Activated T-cell treated with anti-CD3 and anti-CD28 coated beads, Interleukin-2, amount 50 U/mL, for 48 hours (primary cell): ENCODE measurements around the gene PRPSAP1.

Source experiments
- DNase-seq, 2 experiments: peaks; one replicate each; pipeline ENCODE4 v3.0.0-alpha.2; 2020

The PRPSAP1 gene

DNA sequence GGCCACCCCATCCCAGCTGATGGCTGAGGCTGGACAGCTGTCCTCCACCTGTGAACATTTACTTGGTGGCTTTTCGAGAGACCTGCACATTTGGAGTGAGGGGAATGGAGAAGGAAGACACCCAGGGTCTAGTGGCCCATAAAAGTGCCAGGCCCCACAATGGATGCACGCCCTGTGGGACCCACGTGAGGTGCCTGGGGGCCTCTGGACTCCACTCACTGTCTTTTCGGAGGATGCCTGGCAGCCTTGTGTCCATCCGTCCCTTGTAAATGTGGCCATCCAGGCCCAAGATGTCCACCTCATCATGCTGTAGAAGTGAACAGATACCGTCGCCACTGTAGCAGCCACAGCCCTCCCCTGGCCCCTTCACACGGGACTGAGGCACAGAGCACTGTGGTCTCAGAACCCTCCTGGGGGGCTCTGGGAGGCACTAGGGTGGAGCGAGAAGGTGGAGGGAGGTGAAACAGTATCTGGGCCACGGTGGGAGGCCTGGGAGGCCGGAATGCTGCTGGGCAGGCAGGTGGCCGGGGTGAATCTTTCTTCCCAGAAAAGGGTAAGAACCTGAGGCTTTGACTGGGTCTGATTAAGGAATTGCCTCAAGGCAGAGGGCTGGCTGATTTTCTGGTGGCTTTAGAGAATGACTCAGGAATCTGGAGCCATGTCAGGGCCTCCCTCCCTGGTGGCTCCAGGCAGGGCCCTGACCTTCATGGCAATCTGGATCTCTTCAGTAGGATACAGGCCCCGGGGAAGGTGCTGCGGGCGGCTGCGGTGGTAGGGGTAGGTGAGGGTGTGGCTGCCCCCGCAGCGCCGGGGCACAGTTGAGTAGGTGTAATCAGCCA is 77.0 kb downstream of the PRPSAP1 start:
- DNase-seq = peak in 1 of 2 experiments; percentile 21

DNA sequence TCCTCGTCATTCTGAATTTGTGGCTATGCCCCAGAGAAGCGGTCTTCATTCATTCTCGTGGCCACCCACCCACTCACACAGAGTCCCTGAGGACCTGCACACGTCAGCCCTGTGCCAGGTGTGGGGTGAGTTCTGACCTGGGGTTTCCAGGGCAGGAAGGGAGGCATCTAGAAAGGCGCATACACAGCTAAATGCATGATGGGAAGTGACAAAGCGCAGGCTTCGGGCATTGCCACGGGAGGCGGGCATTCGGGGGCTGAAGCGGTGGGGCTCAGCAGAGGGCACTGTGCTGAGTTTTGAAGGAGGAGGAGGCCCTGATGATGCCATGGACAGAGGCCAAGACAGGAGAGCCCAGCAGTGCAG is 77.7 kb downstream of the PRPSAP1 start:
- peak; percentile 26 to 27 for DNase-seq

DNA sequence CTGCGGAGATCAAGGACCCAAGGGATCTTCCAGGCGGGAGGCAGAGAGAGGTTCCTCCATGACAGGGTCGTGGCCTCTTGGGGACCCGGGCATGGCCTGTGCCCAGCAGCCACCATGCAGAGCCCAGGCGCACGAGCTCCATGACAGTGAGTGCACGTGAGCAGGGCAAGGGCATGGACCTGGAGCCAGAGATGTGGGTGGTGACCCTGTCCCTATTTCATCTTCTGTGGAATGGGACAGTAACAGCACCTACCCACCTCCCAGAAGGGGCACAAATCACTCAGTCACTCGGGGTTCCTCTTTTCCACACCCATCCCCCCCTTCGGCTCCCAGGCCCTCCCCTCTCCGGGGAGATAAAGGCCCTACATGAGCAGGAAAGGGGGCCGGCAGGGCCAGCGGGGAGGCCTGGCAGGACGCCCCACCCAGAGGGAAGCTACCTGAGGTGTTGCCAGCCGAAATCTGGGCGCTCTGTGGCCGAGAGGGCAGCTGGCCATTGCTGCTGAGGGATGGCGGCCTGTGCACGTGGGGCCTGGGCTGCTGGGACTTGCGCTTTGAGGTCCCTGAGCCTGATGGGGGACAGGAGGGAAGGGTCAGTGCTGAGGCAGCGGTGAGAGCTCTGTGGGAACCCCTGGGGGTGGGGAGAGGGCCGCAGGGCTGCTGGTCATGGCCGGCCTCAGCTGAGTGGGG is 78.2 kb downstream of the PRPSAP1 start:
- DNase-seq = peak in 1 of 2 experiments; percentile 22

DNA sequence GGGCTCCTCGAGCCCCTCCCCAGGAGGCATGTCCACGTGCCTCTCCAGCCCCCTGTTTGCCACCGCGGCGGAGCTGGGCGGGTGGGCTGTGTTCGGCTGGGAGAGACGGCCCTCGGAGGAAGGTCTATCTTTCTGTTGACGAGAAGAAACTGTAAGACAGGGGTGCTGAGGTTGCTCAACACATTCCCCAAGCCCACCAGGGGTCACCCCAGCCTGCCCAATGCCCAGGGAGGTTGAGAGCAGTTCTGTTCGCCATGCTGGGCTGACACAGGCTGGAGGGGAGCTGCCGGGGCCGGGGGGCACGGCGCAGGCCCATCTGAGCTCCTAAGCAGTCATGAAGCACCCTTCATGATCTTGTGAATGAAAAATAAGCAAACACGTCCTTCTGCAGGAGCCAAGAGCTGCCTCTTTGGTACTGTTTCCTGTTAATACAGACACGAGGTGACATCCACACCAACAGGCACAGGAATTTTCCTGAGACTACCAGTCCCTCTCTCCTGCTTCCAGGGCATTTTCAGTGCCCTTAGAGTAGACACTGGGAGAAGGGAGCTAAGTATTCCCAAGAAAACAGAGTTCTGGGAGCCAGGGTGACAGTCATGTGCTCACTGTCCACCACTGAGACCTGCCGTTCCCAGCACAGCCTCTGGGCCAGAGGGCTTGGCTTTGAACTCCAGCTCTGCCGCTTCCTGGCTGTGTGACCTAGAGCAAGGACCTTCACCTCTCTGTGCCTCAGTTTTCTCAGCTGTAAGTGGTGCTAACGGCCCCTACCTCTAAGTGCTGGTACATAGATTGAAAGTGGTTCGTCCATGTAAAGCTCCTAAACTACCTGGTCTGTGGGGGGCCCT is 79.4 kb downstream of the PRPSAP1 start:
- DNase-seq = peak; percentile 37 to 39

DNA sequence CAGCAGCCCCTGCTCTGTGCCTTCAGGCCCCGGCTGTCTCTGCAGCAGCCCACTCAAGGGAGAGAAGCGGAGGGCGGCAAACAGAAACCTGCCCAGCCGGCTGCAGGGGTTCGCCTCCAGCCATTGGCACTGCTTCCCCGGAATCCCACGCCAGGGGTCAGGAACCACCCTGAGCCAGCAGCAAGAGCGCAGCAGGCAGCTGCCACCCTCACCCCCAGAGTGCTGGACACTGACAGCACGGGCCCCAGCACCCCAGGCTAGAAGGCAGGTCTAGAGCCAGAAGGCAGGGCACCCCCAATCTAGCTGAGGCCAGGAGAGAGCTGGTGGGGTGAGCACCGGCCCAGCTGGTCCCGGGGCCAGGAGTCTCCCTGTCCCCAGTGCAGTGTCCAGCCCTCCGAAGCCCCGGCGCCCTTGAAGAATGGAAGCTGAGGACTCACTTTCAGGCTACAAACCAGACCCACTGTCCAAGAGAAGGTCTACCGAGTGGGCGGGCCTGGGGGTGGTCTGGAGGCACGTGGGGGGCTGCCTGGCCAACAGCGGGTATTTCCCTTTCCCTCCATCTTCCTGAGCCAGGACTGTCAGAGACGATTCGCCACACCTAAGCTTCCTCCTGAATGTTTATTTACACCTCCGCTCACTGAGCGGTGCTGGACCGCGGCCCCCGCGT is 80.1 kb downstream of the PRPSAP1 start:
- peak in 1 of 2 experiments; percentile 38 for DNase-seq

DNA sequence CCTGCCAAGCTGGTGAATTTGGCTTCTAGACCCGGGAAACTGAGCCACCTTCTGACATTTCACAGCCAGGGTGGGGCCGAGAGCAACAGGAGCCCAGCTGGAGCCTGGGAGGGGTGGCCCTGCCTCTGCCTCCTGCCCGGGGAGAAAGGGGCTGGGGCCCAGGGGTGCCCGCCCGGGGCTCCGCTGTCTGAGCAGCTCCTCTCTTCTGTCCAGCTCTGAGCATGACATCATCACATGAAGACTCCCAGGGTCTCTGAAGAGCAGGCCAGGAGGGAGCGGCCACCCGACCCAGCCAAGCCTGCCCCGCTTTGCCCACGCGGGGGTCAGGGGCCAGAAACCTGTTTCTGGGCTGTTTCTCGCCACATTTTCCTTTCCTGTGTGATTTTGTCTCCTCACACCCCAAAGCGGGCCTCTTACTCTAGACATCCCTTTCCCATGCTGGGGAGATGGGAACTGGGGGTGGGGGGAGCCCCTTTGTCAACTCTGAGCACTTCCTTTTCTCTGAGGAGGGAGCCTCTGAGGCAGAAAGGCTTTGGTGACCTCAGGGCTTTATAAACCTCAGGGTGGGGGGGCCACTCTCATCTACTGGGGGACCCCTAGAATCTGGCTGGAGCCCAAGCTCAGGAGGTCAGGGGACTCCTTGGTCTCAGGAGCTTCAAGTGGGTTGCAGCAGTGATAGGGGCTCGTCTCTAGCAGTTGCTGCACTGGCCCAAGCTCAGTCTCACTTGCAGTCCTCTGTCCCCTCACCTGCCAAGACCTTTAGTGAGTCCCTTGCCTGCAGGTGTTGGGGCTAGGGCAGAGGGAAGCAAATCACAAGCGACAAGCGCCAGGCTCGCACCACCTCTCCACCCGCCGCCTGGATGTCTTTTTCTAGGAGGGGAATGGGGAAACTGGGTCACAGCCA is 80.9 kb downstream of the PRPSAP1 start:
- DNase-seq = peak; percentile 82 to 83

DNA sequence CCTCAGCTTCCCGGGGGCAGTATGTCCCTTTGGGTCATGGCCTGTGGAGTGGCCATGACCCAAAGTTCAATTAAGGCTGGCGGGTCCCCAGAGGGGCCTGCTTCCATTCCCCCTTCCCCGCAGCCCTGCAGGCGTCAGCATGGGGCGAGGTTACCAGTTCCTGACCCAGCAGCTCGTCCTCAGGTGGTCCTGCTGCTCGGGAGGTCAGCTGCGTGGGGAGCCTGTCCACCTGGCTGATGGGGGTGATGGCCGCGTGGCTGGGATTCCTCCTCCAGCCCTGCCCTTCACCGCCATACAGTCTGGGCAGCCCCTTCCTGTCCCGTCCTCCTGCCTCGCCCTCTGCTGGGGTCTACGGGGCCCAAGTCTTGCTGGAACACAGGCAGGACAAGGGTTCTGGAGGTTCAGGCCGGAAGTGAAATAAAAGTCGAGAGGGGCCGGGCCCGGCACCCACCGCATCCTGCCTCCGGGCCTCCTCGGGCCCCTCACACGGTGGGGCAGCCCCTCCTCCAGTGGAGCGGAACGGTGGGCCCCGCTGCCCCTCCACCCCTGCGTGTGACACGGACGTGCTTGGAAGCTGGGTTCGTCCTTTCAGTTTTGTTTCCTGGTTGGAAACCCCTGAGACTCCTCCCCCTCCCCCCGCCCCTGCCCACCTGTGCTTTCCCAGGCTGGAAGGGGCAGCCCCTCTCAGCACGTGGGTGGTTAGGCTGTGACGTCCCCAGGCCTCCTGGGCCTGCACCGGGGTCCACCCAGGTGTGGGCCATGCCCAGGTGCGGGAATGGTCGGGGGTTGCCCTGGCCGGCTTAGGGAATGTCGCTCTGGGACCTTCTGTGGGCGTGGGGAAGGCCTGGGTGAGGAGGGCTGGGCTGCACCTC is 81.8 kb downstream of the PRPSAP1 start:
- DNase-seq = peak; percentile 91 to 93

DNA sequence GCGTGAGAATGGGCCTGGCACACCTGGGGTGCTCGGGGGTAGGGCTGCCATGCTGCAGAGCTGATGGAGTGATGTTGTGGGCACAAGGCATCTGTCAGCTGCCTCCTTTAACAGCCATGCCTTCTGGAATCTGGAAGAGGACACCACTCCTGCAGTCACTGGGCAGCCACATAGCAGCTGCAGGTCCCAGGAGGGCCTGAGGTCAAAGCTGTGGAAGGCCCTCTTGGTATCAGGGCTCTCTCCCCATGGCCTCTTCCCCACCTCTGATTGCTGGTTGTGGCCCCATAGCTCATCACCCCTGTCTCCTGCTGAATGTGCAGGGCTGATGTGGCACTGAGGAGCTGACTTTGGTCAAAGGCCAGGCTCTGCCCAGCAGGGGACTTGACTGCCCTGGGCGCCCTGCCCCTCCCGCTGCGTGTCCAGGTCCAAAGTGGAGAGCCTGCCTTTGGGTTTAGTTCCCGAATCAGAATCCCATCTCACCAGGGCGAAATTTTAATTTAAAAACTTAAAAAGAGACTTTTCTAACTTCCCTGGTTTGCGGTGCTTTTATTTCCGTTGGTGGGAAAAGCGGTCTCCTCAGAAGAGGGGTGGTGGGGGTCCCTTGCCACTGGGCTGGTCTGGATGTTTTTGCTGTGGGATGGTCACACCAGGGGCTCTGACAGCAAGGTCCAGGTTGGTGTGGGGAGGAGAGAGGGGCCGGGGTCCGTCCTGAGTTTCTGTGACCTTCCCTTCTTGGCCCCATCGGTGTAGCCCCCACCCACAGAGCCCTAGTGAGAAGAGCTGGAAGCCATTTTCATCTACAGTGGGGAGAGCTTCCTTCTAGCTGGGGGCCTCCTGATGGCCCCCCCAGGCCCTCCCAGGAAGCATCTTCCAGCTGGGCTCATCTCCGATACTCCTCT is 82.7 kb downstream of the PRPSAP1 start:
- DNase-seq = peak; percentile 68 to 71

DNA sequence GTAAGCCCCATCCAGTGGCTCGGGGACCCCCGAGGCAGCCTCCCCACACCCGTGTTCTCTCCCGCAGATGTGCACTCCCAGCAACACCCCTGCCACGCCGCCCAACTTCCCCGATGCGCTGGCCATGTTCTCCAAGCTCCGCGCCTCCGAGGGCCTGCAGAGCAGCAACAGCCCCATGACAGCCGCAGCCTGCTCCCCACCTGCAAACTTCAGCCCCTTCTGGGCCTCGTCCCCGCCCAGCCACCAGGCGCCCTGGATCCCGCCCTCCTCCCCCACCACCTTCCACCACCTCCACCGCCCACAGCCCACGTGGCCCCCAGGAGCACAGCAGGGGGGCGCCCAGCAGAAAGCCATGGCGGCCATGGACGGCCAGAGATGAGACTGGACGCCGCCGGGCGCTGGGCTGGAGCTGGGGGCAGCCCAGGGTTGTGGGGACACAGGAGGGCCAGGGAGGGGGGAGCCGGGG is 83.6 kb downstream of the PRPSAP1 start:
- peak; percentile 58 to 65 for DNase-seq

DNA sequence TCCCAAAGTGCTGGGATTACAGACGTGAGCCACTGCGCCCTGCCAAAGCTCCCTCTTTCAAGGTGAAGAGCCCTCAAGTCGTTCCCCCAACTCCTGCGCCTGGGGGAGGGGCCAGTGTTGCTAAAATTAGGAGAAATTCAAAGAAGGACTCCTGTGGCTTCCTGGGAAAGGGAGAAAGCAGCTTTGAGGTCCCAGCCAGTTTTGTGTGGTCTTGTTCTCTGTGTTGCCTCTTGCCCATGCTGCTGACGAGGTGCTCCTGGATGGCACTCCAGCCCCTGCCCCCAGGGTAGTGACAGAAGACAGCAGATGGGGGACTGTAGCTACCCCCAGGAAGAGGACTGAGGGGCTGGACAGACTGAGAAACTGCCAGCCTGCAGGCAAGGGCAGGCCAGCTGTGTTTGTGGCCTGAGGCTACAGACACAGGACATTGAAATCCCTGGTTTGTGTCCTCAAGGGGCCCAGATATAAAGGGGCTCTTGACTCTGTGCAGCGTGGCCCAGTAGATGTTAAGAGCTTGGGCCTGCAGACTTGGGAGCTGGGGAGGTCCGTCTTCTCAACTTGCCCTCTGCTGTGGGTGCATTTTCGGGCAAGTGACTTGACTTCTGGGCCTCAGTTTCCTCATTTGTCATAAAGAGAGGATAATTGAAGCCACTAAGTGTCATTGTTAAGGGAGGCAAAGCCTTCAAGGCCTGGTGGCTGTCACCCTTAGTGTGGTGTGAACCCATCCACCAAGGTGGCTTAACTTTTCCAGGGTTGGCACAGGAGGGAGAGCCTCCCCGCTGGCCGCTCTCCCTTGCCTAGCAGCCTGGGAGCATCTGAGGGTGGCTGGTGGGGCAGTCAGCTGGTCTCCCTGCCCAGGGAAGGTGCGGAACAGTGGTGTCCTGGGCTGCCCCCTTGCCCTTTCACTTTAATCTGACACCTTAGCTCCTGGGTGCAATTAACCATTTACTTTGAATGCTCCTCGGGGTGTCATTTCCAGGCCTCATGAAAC is 84.4 kb downstream of the PRPSAP1 start:
- peak; percentile 50 for DNase-seq

DNA sequence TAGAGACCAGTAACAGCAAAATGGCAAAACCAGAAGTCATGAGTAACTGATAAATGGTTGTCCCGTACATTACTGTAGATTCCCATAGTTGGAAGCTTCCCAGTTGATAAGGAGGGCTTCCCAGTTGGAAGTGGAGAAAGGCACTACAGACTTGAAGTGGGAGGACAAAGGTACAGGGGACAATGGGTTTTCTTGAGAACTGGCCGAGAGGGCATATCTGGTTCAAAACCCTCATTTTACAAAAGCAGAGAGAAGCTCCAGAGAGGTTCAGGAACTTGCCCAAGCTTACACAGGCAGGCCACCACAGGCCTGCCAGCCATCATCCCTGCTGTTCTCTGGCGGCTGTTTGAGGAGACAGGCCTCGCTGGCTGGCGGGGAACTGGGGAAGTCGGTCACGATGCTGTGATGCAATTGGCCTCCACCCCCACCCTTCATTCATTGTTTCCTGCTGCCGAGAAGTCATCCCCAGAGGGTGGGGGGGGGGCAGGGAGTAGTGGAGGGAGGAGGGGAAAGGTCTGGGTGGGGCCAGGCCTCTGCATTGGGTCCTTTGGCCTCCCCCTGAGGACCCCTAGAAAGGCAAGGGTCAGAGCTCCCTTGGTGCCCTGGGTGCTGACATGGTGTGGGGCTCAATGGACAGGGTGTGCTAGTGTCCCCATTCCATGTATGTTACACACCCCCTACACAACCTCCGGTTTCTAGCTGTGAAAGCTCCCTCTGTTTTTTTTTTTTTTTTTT is 85.5 kb downstream of the PRPSAP1 start:
- peak; percentile 86 to 88 for DNase-seq

DNA sequence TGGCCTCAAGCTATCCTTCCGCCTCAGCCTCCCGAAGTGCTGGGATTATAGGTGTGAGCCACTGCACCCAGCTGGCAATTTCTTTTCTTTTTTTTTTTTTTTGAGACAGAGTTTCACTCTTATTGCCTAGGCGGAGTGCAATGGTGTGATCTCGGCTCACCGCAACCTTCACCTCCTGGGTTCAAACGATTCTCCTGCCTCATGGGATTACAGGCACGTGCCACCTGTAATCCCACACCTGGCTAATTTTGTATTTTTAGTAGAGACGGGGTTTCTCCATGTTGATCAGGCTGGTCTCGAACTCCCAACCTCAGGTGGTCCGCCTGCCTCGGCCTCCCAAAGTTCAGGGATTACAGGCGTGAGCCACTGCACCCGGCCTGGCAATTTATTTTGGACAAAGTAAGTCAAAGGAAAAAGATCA is 86.1 kb downstream of the PRPSAP1 start:
- peak; percentile 49 to 53 for DNase-seq

DNA sequence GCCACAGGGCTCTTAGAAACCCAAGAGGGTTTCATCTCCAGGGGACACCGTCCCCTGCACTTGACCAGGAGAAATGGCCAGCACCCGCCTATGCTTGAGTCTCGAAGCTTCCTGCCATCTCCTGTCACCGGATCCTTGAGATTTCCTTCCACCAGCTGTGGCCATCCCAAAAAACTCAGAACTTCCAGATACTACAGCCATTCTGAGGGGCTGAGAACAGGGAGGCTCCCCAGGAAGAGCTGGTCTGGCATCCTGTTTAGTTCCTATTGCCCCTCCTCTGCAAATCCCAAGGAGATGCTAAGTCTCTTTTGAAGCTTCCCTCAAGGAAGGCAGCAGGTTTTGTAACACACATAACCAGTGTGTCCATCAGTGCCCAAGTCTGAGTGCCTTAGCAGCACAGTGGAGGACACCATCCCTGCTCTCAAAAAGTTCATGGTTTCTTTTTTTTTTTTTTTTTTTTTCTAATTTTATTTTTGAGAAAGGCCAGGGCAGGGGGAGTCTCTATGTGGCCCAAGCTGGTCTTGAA is 86.6 kb downstream of the PRPSAP1 start:
- DNase-seq = peak; percentile 35 to 39

DNA sequence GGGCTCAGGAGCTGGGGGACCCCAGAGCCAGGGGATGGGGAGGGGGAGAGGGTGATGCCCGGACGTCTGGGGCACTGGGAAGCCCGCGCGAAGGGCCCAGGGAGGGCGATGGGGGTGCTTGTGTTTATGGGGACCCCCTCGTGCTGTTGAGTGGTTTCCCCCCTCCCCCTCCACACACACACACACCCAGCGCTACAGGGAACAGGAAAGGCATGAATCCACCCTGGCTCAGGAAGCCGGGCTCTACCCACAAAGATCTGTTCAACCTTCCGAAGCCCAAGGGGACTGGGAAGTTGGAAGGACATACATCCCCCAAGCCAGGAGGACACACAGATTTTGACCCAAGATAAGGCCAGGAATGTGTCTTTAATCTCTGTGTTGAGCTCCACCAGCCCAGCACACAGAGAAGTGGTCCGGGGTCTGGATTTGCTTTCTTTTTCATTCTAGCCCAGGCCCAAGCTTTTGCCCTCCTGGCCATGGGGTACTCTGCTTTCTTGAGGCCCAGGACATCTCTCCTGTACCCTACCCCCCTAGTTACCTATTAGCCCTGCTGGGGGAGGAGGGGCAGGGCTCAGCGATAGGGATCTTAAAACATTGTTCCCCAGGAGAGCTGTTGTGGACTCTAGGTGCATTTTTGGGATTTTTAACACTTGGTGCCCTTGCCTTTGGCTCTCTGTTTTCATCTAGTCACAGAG is 87.3 kb downstream of the PRPSAP1 start:
- peak in 1 of 2 experiments; percentile 53 for DNase-seq

DNA sequence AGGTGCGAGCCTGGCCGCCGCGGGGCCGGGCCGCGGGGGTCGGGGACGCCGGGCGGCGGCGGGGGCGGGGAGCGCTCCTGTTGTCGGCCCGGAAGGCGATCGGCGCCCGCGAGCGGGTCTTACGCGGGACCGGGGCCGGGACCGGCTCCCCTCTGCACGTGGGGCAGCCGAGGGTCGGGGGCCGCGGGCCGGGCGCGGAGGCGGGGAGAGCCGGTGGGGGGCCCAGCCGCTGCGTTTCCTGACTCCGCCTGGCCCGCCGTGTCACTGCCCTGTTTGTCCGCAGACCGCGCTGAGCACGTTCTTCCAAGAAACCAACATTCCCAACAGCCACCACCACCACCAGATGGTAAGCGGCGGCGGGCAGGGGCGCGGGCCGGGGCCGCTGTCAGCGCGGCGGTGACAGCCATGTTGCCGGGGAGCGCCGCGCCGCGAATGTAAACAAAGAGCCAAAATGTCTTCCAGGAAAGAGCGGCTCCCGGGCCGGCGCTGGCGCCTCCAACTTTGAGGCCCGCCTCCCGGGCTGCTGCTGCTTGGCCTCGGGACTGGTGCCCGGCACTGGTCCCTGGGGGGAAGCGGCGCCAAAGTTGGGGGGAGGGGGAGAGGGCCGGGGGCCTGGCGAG is 88.0 kb downstream of the PRPSAP1 start:
- DNase-seq = peak; percentile 63 to 69
